ENCODE measurements around the gene HELZ2. TPM values are rescaled to one million over a fixed set of nuclear protein-coding genes. Genes with fewer than 3 reads are reported as not detected.

HELZ2 gene
- total RNA-seq, 1 donor from 2014 or later: 31.4 TPM

- H3K27me3 ChIP-seq: no peaks in the 10 kb centered on the region
- H3K4me1 ChIP-seq: peaks cover 25% of the 10 kb centered on the region
- no peak overlapping the region for H3K4me3 ChIP-seq
- intact Hi-C loops (cut with DNase I): no loop called here
- no peaks in the 10 kb centered on the region for H3K36me3 ChIP-seq
- DNase-seq (ENCODE audit: extremely low spot score in 2 of 2): no peak
- H3K9me3 ChIP-seq: no peaks in the 10 kb centered on the region
- no peak overlapping the region for H3K27ac ChIP-seq
- TF ChIP-seq CTCF (IDR thresholded peaks at IDR 0.05) (no peak), POLR2AphosphoS5 (IDR thresholded peaks at IDR 0.05; ENCODE audit: insufficient read depth in 1 of 2, low read depth in 1 of 2) (no peak), POLR2A (IDR thresholded peaks at IDR 0.05) (no peak)
Observed at GRCh38 chr20:63525185-63525584, 48.9 kb downstream of the HELZ2 start.

Other genes starting within 250 kb of the HELZ2 start
- gene CHRNA4, start 212.9 kb downstream of the HELZ2 start, total RNA-seq: 0.25 TPM
- gene KCNQ2, start 101.6 kb downstream of the HELZ2 start, total RNA-seq: 1.2 TPM
- 9.8 TPM for gene EEF1A2, start 75.2 kb downstream of the HELZ2 start, total RNA-seq
- 198 TPM for gene PPDPF, start 53.5 kb downstream of the HELZ2 start, total RNA-seq
- 25.8 TPM for gene PTK6, start 36.9 kb downstream of the HELZ2 start, total RNA-seq
- gene SRMS, start 26.5 kb downstream of the HELZ2 start, total RNA-seq: not detected
- not detected for gene FNDC11, start 20.1 kb downstream of the HELZ2 start, total RNA-seq
- 11.3 TPM for gene GMEB2, start 52.9 kb upstream of the HELZ2 start, total RNA-seq
- gene STMN3, start 79.2 kb upstream of the HELZ2 start, total RNA-seq: 14.7 TPM
- 17.7 TPM for gene RTEL1, start 84.1 kb upstream of the HELZ2 start, total RNA-seq
- 16.7 TPM for gene TNFRSF6B, start 122.4 kb upstream of the HELZ2 start, total RNA-seq
- 30.9 TPM for gene ARFRP1, start 133.7 kb upstream of the HELZ2 start, total RNA-seq
- 30.4 TPM for gene ZGPAT, start 133.8 kb upstream of the HELZ2 start, total RNA-seq
- gene LIME1, start 162.4 kb upstream of the HELZ2 start, total RNA-seq: 32.4 TPM
- gene SLC2A4RG, start 165.5 kb upstream of the HELZ2 start, total RNA-seq: 33.1 TPM

Measured in vagina (tissue), 2 donors.